HepG2 (cell line): ENCODE measurements around the gene CACNA2D1. TPM values are rescaled to one million over a fixed set of nuclear protein-coding genes. Genes with fewer than 3 reads are reported as not detected.

Experiments
- ATAC-seq: fragments of 200-7000 bp; cut with Tn5 transposase; 3 replicates; pipeline ENCODE4 v1.9.1; 2020; ENCODE audit warnings: mild to moderate bottlenecking, moderate library complexity
- BruUV-seq: library from RNA; stranded (reverse); fragments of 400-500 nt; replicated peaks from 2 replicates; lab custom pipeline; 2021; lab: Mats Ljungman, UMichigan
- CTCF ChIA-PET: fragments of 300-600 bp; formaldehyde crosslinking; extraction: SDS; loops from one replicate; lab custom pipeline; 2021; ENCODE audit warnings: low total read pairs, inconsistent platforms, low intra/inter-chr PET ratio; lab: Yijun Ruan, JAX
- POLR2A ChIA-PET: fragments of 350-600 bp; sonication (Branson Sonifier 250); formaldehyde crosslinking; loops from one replicate; lab custom pipeline; 2020; ENCODE audit warnings: antibody characterized with exemption, inconsistent platforms; lab: Yijun Ruan, JAX
- DNase-seq: peaks from one replicate; pipeline ENCODE4 v3.0.0-alpha.2; 2015; ENCODE audit warnings: low spot score
- FAIRE-seq: peaks from 3 replicates; lab custom pipeline; 2011; peaks lifted over from hg19 to GRCh38; lab: Jason Lieb, UNC
- H2AFZ ChIP-seq: one replicate; pipeline ENCODE4 v1.6.1; 2011; ENCODE audit warnings: low read length, inconsistent platforms
- H3K27ac ChIP-seq: fragments of 300-600 bp; 3 replicates; pipeline ENCODE4 v1.8.0; 2011; ENCODE audit warnings: mixed run types, mild to moderate bottlenecking, mixed read lengths, low read length, inconsistent platforms; ENCODE audit not compliant: insufficient read depth; ENCODE audit errors: extremely low read length
- H3K27me3 ChIP-seq, 2 experiments: fragments of 200-600 bp in 1 of 2; 2 replicates in 1 of 2; 3 replicates in 1 of 2; pipeline versions ENCODE4 v1.6.0 to v1.8.0; 2011; ENCODE audit warnings: low read length in 2 of 2, mild to moderate bottlenecking in 2 of 2, moderate library complexity in 2 of 2, inconsistent platforms in 1 of 2; ENCODE audit not compliant: insufficient read depth in 2 of 2, control insufficient read depth in 1 of 2
- H3K36me3 ChIP-seq, 2 experiments: fragments of 200-600 bp in 1 of 2; replicated peaks in 1 of 2; 2 replicates in 1 of 2; 3 replicates in 1 of 2; pipeline versions ENCODE4 v1.5.1 to v1.8.0; 2011; ENCODE audit warnings: low read length in 2 of 2, inconsistent platforms in 1 of 2; ENCODE audit not compliant: insufficient read depth in 2 of 2, control insufficient read depth in 1 of 2
- H3K4me1 ChIP-seq: 2 replicates; pipeline ENCODE4 v1.5.1; 2012; ENCODE audit warnings: low read length, inconsistent platforms; ENCODE audit not compliant: insufficient read depth
- H3K4me2 ChIP-seq: 2 replicates; pipeline ENCODE4 v1.6.0; 2011; ENCODE audit warnings: low read depth, low read length, inconsistent platforms
- H3K4me3 ChIP-seq, 3 experiments: fragments of 200-600 bp in 1 of 3; sonication (generic), shearing (Covaris generic) in 1 of 3; replicated peaks in 1 of 3; 2 replicates each; pipeline ENCODE4 v1.5.1; 2011 to 2016; ENCODE audit warnings: low read length in 3 of 3, inconsistent platforms in 2 of 3, low read depth in 2 of 3, mild to moderate bottlenecking in 2 of 3, control low read depth in 1 of 3, mixed read lengths in 1 of 3; ENCODE audit not compliant: insufficient read depth in 1 of 3
- H3K79me2 ChIP-seq: one replicate; pipeline ENCODE4 v1.6.1; 2011; ENCODE audit warnings: low read length, inconsistent platforms; ENCODE audit not compliant: insufficient read depth
- H3K9ac ChIP-seq: 2 replicates; pipeline ENCODE4 v1.6.0; 2011; ENCODE audit warnings: mild to moderate bottlenecking, low read depth, low read length, inconsistent platforms; ENCODE audit not compliant: insufficient read depth
- H3K9me3 ChIP-seq: 2 replicates; pipeline ENCODE4 v1.5.1; 2012; ENCODE audit warnings: mild to moderate bottlenecking, low read length
- H4K20me1 ChIP-seq: 2 replicates; pipeline ENCODE4 v1.6.0; 2011; ENCODE audit warnings: inconsistent platforms, mild to moderate bottlenecking, low read length, moderate library complexity; ENCODE audit not compliant: insufficient read depth
- AFF4 ChIP-seq: sonication (generic); formaldehyde crosslinking; IDR thresholded peaks from 2 replicates; pipeline ENCODE4 v1.4.0; 2020; ENCODE audit warnings: missing genetic modification reagents
- MYC ChIP-seq: sonication (generic); formaldehyde crosslinking; IDR thresholded peaks from 2 replicates; pipeline ENCODE4 v1.9.0; 2021; ENCODE audit warnings: missing genetic modification reagents, borderline replicate concordance
- PAX8 ChIP-seq: sonication (generic); formaldehyde crosslinking; IDR thresholded peaks from 2 replicates; pipeline ENCODE4 v1.8.0; 2022; ENCODE audit warnings: mild to moderate bottlenecking, missing genetic modification reagents, borderline replicate concordance
- TIGD3 ChIP-seq: sonication (generic); formaldehyde crosslinking; IDR thresholded peaks from 2 replicates; pipeline ENCODE4 v1.5.1; 2020; ENCODE audit warnings: mild to moderate bottlenecking, missing genetic modification reagents, borderline replicate concordance
- ZKSCAN5 ChIP-seq: sonication (generic); formaldehyde crosslinking; IDR thresholded peaks from 2 replicates; pipeline ENCODE4 v1.5.1; 2020; ENCODE audit warnings: mild to moderate bottlenecking, missing genetic modification reagents
- ZNF33B ChIP-seq: sonication (generic); formaldehyde crosslinking; IDR thresholded peaks from 2 replicates; pipeline ENCODE4 v1.5.1; 2020; ENCODE audit warnings: mild to moderate bottlenecking, missing genetic modification reagents
- ZNF512B ChIP-seq: sonication (generic); formaldehyde crosslinking; IDR thresholded peaks from 2 replicates; pipeline ENCODE4 v1.5.1; 2020; ENCODE audit warnings: missing genetic modification reagents, mild to moderate bottlenecking, borderline replicate concordance
- ZZZ3 ChIP-seq: sonication (generic); formaldehyde crosslinking; IDR thresholded peaks from 2 replicates; pipeline ENCODE4 v1.4.0; 2020; ENCODE audit warnings: missing genetic modification reagents, mild to moderate bottlenecking, borderline replicate concordance
- WGBS: methylation state at CpG from one replicate; pipeline ENCODE4 v1.1.6; 2017; ENCODE audit warnings: low lambda C conversion rate; 5-methylcytosine and 5-hydroxymethylcytosine counted together
- in situ Hi-C: cut with HindIII; loops from 2 replicates; pipeline ENCODE4 v1.10.0; 2017; ENCODE audit warnings: low pct_unique_long_range_greater_than_20kb; ENCODE audit not compliant: extremely low pct_ligation_motif_present
- intact Hi-C: fragments of 100-400 bp; cut with micrococcal nuclease; formaldehyde crosslinking; loops from one replicate; pipeline ENCODE4 v1.10.0; 2022; ENCODE audit not compliant: unreplicated experiment
- polyA plus RNA-seq, 8 experiments: library from polyadenylated mRNA; depleted of rRNA in 3 of 8; stranded (reverse) in 7 of 8; unstranded in 1 of 8; fragments of >200 nt; fragmentation: Illumina TruSeq in 4 of 8; extraction: Trizol in 4 of 8; gene quantifications; 2 replicates each; pipeline versions ENCODE4 v1.2.1 to v1.2.3, GENCODE V29; 2011 to 2016; ENCODE audit warnings: low read depth in 4 of 8, missing spikeins in 1 of 8, mixed read lengths in 1 of 8; ENCODE audit not compliant: insufficient read depth in 1 of 8
- total RNA-seq, 5 experiments: library from RNA; depleted of rRNA; stranded (reverse); fragments of >200 nt; fragmentation: Illumina TruSeq; extraction: Trizol; gene quantifications; 2 replicates each; pipeline ENCODE4 v1.2.3, GENCODE V29; 2016; ENCODE audit warnings: low read depth in 1 of 5

CACNA2D1 gene
- total and polyA plus RNA-seq, 2 of the 13 experiments (the other 11 are each of a cell fraction or from before 2014, with no cell fraction given), result not detected

GRCh38 chr7:82417898-82418297, 25.7 kb downstream of the CACNA2D1 start:
- TF ChIP-seq ZKSCAN5 (CRISPR knock-in tag) (no peak), MYC (CRISPR knock-in tag) (no peak), PAX8 (CRISPR knock-in tag) (no peak), TIGD3 (no peak), ZNF512B (CRISPR knock-in tag) (no peak), AFF4 (no peak), ZZZ3 (CRISPR knock-in tag) (no peak), ZNF33B (CRISPR knock-in tag) (no peak)
- TF ChIP-seq, all 625 proteins: peak for 0
- Histone ChIP-seq H3K79me2 (no peaks in the 10 kb centered on the region), H4K20me1 (no peaks in the 10 kb centered on the region), H3K9ac (no peak overlapping the region), H3K27ac (no peak overlapping the region), H3K9me3 (no peaks in the 10 kb centered on the region), H3K4me2 (no peak overlapping the region), H3K4me1 (no peaks in the 10 kb centered on the region), H3K27me3 (no peaks in the 10 kb centered on the region), H3K36me3 (no peaks in the 10 kb centered on the region), H2AFZ (no peak overlapping the region), H3K4me3 (no peak overlapping the region)
- intact Hi-C loops, result no loop called here
- no peak for ATAC-seq
- ChIA-PET CTCF (no interaction called here), POLR2A (no interaction called here)
- in situ Hi-C loops, result no loop called here
- BruUV-seq, result no TSS peak
- WGBS, result 0% methylated on average over 1 of the region's 1 CpG
- no peak for DNase-seq
- no peak for FAIRE-seq
